Erythroblast (primary cell): ENCODE data around the gene DNAJA2.

Source experiments
- GATA1 ChIP-seq: IDR thresholded peaks from 2 replicates; pipeline ENCODE4 v1.6.1; 2011; ENCODE audit warnings: low read depth, mild to moderate bottlenecking, control low read depth, low read length, moderate library complexity
- POLR2A ChIP-seq: IDR thresholded peaks from 2 replicates; pipeline ENCODE4 v1.6.1; 2011; ENCODE audit warnings: mild to moderate bottlenecking, low read length

GRCh38 chr16:46974352-46974751 is 878 bp upstream of the DNAJA2 start:
- TF ChIP-seq POLR2A (no peak), GATA1 (no peak)
